HepG2 (cell line): Measurements from ENCODE around the gene AFDN. TPM values are rescaled to one million over a fixed set of nuclear protein-coding genes. Genes with fewer than 3 reads are reported as not detected.

ENCODE experiments used
- MIER3 ChIP-seq: IDR thresholded peaks from 2 replicates; pipeline ENCODE4 v1.6.1; 2016; ENCODE audit warnings: missing compliant biosample characterization, borderline replicate concordance
- POLR2G ChIP-seq: fragments of 200-400 bp; formaldehyde crosslinking; IDR thresholded peaks from 2 replicates; pipeline ENCODE4 v1.6.1; 2018; ENCODE audit warnings: mild to moderate bottlenecking, low read depth, low read length, moderate library complexity
- RFX5 ChIP-seq: IDR thresholded peaks from 2 replicates; pipeline ENCODE4 v1.6.1; 2011; ENCODE audit warnings: low read depth, low read length, improper control_type of control experiment
- RFXANK ChIP-seq: IDR thresholded peaks from 2 replicates; pipeline ENCODE4 v1.6.1; 2016
- SATB2 ChIP-seq: sonication (generic); formaldehyde crosslinking; IDR thresholded peaks from 2 replicates; pipeline ENCODE4 v1.5.0; 2020; ENCODE audit warnings: missing genetic modification reagents
- SRSF1 ChIP-seq: fragments of 200-400 bp; formaldehyde crosslinking; optimal IDR thresholded peaks from 2 replicates; pipeline ENCODE3; 2017; ENCODE audit warnings: mild to moderate bottlenecking, low read depth, low read length, moderate library complexity
- SRSF9 ChIP-seq: fragments of 200-400 bp; formaldehyde crosslinking; IDR thresholded peaks from 2 replicates; pipeline ENCODE4 v1.6.1; 2018; ENCODE audit warnings: borderline replicate concordance, mild to moderate bottlenecking, low read depth, low read length; ENCODE audit not compliant: insufficient read depth, poor library complexity, severe bottlenecking
- THYN1 ChIP-seq: sonication (generic); formaldehyde crosslinking; IDR thresholded peaks from 2 replicates; pipeline ENCODE4 v1.8.1; 2023; ENCODE audit warnings: low read depth, mild to moderate bottlenecking, moderate library complexity, missing genetic modification reagents, borderline replicate concordance
- TRIM24 ChIP-seq: sonication (generic); formaldehyde crosslinking; IDR thresholded peaks from 2 replicates; pipeline ENCODE4 v1.8.0; 2022; ENCODE audit warnings: mild to moderate bottlenecking, missing genetic modification reagents
- ZEB1 ChIP-seq: IDR thresholded peaks from 2 replicates; pipeline ENCODE4 v1.6.1; 2012; ENCODE audit warnings: mild to moderate bottlenecking, low read depth, inconsistent platforms; ENCODE audit not compliant: insufficient replicate concordance
- ZNF614 ChIP-seq: IDR thresholded peaks from 2 replicates; pipeline ENCODE4 v1.6.1; 2018; ENCODE audit warnings: missing biosample characterization, missing genetic modification reagents, inconsistent platforms, borderline replicate concordance
- ZNF678 ChIP-seq: sonication (generic); formaldehyde crosslinking; IDR thresholded peaks from 2 replicates; pipeline ENCODE4 v1.4.0; 2020; ENCODE audit warnings: mild to moderate bottlenecking, missing genetic modification reagents
- ZSCAN20 ChIP-seq: sonication (generic); formaldehyde crosslinking; IDR thresholded peaks from 2 replicates; pipeline ENCODE4 v1.4.0; 2020; ENCODE audit warnings: missing genetic modification reagents, mild to moderate bottlenecking, borderline replicate concordance
- polyA plus RNA-seq, 8 experiments: library from polyadenylated mRNA; depleted of rRNA in 3 of 8; stranded (reverse) in 7 of 8; unstranded in 1 of 8; fragments of >200 nt; fragmentation: Illumina TruSeq in 4 of 8; extraction: Trizol in 4 of 8; gene quantifications; 2 replicates each; pipeline versions ENCODE4 v1.2.1 to v1.2.3, GENCODE V29; 2011 to 2016; ENCODE audit warnings: low read depth in 4 of 8, missing spikeins in 1 of 8, mixed read lengths in 1 of 8; ENCODE audit not compliant: insufficient read depth in 1 of 8
- total RNA-seq, 5 experiments: library from RNA; depleted of rRNA; stranded (reverse); fragments of >200 nt; fragmentation: Illumina TruSeq; extraction: Trizol; gene quantifications; 2 replicates each; pipeline ENCODE4 v1.2.3, GENCODE V29; 2016; ENCODE audit warnings: low read depth in 1 of 5
- TF ChIP-seq, protein P1 (sequence below): fragments of 450-650 bp; IDR thresholded peaks from 2 replicates; pipeline ENCODE4 v1.6.1; 2017
- TF ChIP-seq, protein P2 (sequence below): IDR thresholded peaks from 2 replicates; pipeline ENCODE4 v1.6.1; 2016; ENCODE audit warnings: low read depth, borderline replicate concordance
- TF ChIP-seq, protein P3 (sequence below): sonication (generic); formaldehyde crosslinking; conservative IDR thresholded peaks from 2 replicates; pipeline ENCODE4 v1.4.0; 2020; ENCODE audit warnings: missing genetic modification reagents
- TF ChIP-seq, protein P4 (sequence below): sonication (generic); formaldehyde crosslinking; IDR thresholded peaks from 2 replicates; pipeline ENCODE4 v1.8.1; 2023; ENCODE audit warnings: mild to moderate bottlenecking, missing genetic modification reagents
- TF ChIP-seq, protein P5 (sequence below): sonication (generic); formaldehyde crosslinking; conservative IDR thresholded peaks from 2 replicates; pipeline ENCODE4 v1.8.1; 2023; ENCODE audit warnings: missing genetic modification reagents

Gene AFDN
- total and polyA plus RNA-seq, 2 of the 13 experiments (the other 11 are each of a cell fraction or from before 2014, with no cell fraction given): 136 to 151 TPM

DNA sequence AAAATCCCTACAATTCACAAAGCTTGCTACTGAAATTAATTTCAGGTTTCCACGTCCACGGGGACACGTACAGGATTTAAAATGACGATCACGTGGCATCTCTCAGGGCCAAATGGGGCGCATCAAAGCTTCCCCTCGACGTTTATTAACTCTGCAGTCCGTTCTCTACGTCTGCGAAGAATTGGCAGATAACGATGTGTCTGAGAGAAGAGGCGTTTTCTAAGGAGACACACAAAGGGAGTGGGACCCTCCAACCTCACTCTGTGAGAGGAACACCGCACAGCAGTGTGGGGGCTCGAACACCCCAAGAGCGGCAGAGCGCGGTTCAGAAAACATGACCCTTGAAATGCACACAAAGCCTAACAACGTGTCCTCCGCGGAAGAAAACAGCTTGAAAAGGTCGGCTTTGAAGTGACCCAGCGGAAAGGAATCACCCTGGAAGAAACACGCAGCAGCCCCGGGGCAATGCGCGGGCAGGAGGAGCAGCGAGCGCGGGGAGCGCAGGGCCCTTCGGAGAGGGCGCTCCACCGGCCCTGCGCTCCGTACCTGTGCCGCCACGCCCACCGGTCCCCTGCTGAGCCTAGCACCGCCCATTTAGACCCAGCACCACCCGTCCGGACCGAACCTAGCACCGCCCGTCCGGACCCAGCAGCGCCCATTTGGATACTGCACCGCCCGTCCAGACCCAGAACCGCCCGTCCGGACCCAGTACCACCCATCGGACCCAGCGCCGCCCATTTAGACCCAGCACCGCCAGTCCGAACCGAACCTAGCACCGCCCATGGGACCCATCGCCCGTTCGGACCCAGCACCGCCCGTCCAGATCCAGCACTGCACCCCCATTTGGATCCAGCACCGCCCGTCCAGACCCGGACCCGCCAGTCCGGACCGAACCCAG, 1.1 kb upstream of the AFDN start (continued):
- TF ChIP-seq SRSF1 (peak; percentile 63), RFX5 (no peak), SATB2 (CRISPR knock-in tag) (no peak), MIER3 (CRISPR knock-in tag) (no peak), RFXANK (CRISPR knock-in tag) (no peak), ZEB1 (peak; percentile 94), TRIM24 (CRISPR knock-in tag) (no peak; the same call in 1 of the 2 replicates), ZNF678 (CRISPR knock-in tag) (no peak; the same call in 1 of the 2 replicates), POLR2G (peak; percentile 32; the same call in 1 of the 2 replicates), ZSCAN20 (CRISPR knock-in tag) (no peak), SRSF9 (no peak), ZNF614 (no peak), THYN1 (CRISPR knock-in tag) (no peak)
- TF ChIP-seq, protein P1, sequence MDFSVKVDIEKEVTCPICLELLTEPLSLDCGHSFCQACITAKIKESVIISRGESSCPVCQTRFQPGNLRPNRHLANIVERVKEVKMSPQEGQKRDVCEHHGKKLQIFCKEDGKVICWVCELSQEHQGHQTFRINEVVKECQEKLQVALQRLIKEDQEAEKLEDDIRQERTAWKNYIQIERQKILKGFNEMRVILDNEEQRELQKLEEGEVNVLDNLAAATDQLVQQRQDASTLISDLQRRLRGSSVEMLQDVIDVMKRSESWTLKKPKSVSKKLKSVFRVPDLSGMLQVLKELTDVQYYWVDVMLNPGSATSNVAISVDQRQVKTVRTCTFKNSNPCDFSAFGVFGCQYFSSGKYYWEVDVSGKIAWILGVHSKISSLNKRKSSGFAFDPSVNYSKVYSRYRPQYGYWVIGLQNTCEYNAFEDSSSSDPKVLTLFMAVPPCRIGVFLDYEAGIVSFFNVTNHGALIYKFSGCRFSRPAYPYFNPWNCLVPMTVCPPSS: no peak
- TF ChIP-seq, protein P2, sequence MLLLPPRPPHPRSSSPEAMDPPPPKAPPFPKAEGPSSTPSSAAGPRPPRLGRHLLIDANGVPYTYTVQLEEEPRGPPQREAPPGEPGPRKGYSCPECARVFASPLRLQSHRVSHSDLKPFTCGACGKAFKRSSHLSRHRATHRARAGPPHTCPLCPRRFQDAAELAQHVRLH (CRISPR knock-in tag): no peak
- TF ChIP-seq, protein P3, sequence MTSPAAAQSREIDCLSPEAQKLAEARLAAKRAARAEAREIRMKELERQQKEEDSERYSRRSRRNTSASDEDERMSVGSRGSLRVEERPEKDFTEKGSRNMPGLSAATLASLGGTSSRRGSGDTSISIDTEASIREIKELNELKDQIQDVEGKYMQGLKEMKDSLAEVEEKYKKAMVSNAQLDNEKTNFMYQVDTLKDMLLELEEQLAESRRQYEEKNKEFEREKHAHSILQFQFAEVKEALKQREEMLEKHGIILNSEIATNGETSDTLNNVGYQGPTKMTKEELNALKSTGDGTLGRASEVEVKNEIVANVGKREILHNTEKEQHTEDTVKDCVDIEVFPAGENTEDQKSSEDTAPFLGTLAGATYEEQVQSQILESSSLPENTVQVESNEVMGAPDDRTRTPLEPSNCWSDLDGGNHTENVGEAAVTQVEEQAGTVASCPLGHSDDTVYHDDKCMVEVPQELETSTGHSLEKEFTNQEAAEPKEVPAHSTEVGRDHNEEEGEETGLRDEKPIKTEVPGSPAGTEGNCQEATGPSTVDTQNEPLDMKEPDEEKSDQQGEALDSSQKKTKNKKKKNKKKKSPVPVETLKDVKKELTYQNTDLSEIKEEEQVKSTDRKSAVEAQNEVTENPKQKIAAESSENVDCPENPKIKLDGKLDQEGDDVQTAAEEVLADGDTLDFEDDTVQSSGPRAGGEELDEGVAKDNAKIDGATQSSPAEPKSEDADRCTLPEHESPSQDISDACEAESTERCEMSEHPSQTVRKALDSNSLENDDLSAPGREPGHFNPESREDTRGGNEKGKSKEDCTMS (CRISPR knock-in tag): no peak
- TF ChIP-seq, protein P4, sequence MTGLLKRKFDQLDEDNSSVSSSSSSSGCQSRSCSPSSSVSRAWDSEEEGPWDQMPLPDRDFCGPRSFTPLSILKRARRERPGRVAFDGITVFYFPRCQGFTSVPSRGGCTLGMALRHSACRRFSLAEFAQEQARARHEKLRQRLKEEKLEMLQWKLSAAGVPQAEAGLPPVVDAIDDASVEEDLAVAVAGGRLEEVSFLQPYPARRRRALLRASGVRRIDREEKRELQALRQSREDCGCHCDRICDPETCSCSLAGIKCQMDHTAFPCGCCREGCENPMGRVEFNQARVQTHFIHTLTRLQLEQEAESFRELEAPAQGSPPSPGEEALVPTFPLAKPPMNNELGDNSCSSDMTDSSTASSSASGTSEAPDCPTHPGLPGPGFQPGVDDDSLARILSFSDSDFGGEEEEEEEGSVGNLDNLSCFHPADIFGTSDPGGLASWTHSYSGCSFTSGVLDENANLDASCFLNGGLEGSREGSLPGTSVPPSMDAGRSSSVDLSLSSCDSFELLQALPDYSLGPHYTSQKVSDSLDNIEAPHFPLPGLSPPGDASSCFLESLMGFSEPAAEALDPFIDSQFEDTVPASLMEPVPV (CRISPR knock-in tag): peak; percentile 65; the same call in 1 of the 2 replicates
- TF ChIP-seq, protein P5, sequence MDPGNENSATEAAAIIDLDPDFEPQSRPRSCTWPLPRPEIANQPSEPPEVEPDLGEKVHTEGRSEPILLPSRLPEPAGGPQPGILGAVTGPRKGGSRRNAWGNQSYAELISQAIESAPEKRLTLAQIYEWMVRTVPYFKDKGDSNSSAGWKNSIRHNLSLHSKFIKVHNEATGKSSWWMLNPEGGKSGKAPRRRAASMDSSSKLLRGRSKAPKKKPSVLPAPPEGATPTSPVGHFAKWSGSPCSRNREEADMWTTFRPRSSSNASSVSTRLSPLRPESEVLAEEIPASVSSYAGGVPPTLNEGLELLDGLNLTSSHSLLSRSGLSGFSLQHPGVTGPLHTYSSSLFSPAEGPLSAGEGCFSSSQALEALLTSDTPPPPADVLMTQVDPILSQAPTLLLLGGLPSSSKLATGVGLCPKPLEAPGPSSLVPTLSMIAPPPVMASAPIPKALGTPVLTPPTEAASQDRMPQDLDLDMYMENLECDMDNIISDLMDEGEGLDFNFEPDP (CRISPR knock-in tag): no peak
